GM18858 (cell line): ENCODE results near the gene ATG16L1.
"Not testable (repeated sequence)": the region's sequence is repeated elsewhere in the genome, so short reads cannot be mapped to it uniquely, and the experiment has no call there.

Experiments
- ATAC-seq: cut with Tn5 transposase; IDR thresholded peaks from one replicate; pipeline ENCODE4 v1.9.1; 2021; ENCODE audit not compliant: unreplicated experiment

ATG16L1 gene

DNA sequence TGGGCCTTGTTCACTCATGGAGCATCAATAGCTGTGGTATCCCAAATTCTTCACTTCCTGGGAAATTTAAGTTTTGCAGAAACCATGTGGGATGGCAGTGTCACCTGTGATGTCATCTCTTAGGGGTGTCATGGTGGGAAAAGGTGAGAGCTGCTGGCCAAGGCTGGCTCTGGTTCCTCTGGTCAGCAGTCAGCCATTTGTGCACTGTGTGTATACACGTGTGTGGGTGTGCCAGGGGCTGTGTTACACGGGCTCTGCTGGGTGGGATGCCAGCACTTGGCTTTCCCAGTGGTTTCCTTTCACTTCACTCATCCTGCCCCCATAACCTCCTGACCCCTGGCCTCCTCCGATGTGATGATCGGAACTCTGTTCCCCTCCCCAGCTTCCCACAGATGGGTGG, 77.4 kb downstream of the ATG16L1 start:
- no peak for ATAC-seq

DNA sequence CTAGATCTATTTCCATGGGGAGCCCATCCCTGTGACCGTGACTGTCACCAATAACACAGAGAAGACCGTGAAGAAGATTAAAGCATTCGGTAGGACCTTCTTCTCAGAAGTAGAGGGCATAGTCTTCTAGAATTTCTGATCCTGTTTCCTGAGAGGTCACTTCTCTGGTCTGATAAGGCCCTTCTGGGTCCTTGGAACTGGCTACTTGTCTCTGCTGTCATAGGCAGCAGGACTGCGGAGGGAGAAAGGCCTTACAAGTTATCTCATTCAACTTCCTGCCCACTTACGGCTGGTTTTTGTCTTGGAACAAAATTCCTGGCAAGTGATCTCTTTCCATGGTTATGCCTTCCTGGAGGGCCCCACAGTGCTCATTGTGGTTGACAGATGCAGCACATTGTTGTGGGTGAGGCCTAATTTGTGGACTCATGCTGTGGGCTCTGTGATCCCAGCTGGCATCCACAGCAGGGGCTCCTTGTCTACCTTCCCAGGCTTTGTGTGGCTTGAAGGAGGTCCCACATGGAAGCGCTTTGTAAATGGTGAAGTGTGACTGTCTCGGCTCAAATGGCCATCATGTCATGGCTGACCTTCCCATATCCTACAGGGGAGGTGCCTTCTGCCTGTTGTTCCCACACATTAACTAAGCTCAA, 78.1 kb downstream of the ATG16L1 start:
- ATAC-seq = no peak

DNA sequence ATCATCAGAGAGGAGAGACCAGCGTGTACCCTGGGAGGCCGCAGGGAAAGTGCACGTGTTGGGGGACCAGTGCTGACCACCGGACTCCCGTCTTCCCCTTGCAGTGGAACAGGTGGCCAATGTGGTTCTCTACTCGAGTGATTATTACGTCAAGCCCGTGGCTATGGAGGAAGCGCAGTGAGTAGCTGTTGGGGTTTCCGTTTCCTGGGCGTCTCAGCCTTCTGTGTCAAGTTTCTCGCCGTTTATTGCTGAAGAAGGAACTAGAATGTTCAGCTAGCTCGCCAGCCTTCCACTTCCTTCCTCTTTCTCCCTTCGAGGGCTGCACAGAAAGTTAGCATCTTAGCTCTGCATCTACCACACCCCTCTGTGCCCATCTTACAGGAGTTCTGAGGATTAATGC, 80.1 kb downstream of the ATG16L1 start:
- ATAC-seq = peak; percentile 70

DNA sequence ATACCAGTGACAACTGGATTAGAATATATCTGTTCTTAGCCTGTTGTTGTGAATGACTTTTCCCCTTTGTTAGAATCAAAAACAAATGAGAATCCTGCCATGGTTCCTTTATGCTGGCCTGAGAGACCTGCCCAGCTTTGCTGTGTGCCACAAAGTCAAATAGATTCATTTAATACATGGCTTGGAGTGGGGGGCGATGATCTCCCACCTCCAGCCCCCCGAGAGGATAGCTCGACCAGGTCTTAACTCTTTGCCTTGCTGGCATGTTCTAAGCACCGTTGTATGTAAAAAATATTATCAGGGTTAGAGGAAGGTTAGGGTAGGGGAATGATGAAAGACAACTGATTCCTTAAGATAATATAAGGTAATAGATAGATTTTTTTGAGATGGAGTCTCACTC, 80.7 kb downstream of the ATG16L1 start:
- ATAC-seq = no peak

DNA sequence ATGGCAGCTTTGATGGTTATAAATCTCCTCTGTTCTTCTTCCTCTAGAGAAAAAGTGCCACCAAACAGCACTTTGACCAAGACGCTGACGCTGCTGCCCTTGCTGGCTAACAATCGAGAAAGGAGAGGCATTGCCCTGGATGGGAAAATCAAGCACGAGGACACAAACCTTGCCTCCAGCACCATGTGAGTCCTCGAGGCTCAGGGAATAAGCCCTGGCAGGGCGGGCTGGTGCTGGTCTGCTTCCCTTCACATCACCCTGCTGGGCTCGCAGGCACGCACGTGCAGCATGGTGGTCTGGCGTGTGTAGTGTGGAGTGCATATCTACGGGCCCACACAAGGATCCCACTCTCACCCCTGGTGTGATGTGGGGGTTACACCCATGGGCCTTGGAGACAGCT, 83.4 kb downstream of the ATG16L1 start:
- no peak for ATAC-seq

DNA sequence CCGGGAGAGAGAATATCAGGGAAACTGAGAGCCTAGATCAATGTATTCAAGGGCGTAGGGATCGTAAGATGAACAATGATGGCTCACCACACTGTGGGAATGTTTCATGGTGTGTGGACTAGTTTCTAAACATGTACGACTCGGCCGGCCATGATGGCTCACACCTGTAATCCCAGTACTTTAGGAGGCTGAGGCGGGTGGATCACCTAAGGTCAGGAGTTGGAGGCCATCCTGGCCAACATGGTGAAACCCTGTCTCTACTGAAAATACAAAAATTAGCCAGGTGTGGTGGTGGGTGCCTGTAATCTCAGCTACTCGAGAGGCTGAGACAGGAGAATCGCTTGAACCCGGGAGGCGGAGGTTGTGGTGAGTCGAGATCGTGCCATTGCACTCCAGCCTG, 84.6 kb downstream of the ATG16L1 start:
- not testable (repeated sequence) for ATAC-seq

- ATAC-seq = no peak
Observed at GRCh38 chr2:233336541-233336940, 85.1 kb downstream of the ATG16L1 start.

- no peak for ATAC-seq
Observed at GRCh38 chr2:233338046-233338445, 86.6 kb downstream of the ATG16L1 start.

- no peak for ATAC-seq
Observed at GRCh38 chr2:233338812-233339368, 87.4 kb downstream of the ATG16L1 start.

- no peak for ATAC-seq
Observed at GRCh38 chr2:233339427-233339826, 88.0 kb downstream of the ATG16L1 start.

- no peak for ATAC-seq
Observed at GRCh38 chr2:233341296-233341695, 89.8 kb downstream of the ATG16L1 start.

DNA sequence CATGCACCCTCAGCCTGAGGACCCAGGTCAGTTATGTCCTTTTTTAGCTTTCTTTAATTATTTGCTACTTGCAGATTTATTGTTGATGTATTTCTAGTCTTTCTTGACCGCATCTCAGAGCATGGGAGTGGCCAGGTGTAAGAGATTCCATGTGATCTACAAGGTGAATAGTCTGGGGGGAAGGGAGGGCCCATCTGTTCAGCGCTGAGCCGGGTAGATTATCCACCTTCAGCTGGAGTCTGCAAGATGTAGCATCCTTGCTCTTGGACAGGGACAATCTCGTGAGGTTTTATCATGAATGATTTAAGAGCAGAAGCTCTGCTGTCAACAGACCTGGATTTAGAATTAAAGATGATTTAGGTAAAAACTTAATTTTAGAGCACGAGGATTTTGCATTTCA, 90.8 kb downstream of the ATG16L1 start:
- no peak for ATAC-seq

GRCh38 chr2:233343171-233343705, 91.8 kb downstream of the ATG16L1 start:
- ATAC-seq = no peak
